HCT116 (cell line): ENCODE results near the gene ANKRD39. TPM values are rescaled to one million over a fixed set of nuclear protein-coding genes. Genes with fewer than 3 reads are reported as not detected.

Source experiments
- ATAC-seq: fragments of 200-7000 bp; cut with Tn5 transposase; 2 replicates; pipeline ENCODE4 v1.9.1; 2020; ENCODE audit warnings: mild to moderate bottlenecking, moderate library complexity
- BruUV-seq: library from RNA; stranded (reverse); fragments of 400-500 nt; replicated peaks from 2 replicates; lab custom pipeline; 2021; lab: Mats Ljungman, UMichigan
- CTCF ChIA-PET: fragments of 300-600 bp; sonication (Branson Sonifier 250); formaldehyde crosslinking; loops from one replicate; lab custom pipeline; 2021; ENCODE audit warnings: antibody characterized with exemption; lab: Charles Lee
- POLR2A ChIA-PET: fragments of 300-600, 350-600 bp; sonication (Branson Sonifier 250); formaldehyde crosslinking; loops from one replicate; lab custom pipeline; 2021; ENCODE audit warnings: antibody characterized with exemption; lab: Charles Lee
- RAD21 ChIA-PET, 2 experiments: fragments of 300-600 bp; sonication (Branson Sonifier 250); formaldehyde crosslinking; loops; one replicate each; lab custom pipeline; 2023; ENCODE audit warnings: low total read pairs in 2 of 2; ENCODE audit not compliant: uncharacterized antibody in 2 of 2, unreplicated experiment in 2 of 2, low non-redundant PET in 1 of 2; lab: Charles Lee
- DNase-seq: peaks from one replicate; pipeline ENCODE4 v3.0.0-alpha.2; 2010; ENCODE audit warnings: low read depth, low spot score
- H2AFZ ChIP-seq: fragments of 200-600 bp; shearing (Covaris generic), sonication (generic); 2 replicates; pipeline ENCODE4 v1.6.1; 2017; ENCODE audit warnings: low read depth, mixed run types, mixed read lengths, antibody characterized with exemption, low read length; ENCODE audit not compliant: poor library complexity, severe bottlenecking
- H3K27ac ChIP-seq: 2 replicates; pipeline ENCODE4 v1.5.1; 2012; ENCODE audit warnings: low read depth, low read length
- H3K27me3 ChIP-seq: fragments of 200-600 bp; sonication (generic); 2 replicates; pipeline ENCODE4 v1.6.1; 2016; ENCODE audit warnings: mixed run types, low read length, mixed read lengths; ENCODE audit not compliant: insufficient read depth
- H3K36me3 ChIP-seq, 2 experiments: fragments of 200-500 bp in 1 of 2; fragments of 200-600 bp in 1 of 2; sonication (Bioruptor generic) in 1 of 2; sonication (generic) in 1 of 2; 2 replicates each; pipeline versions ENCODE4 v1.5.1 to v1.6.1; 2014 to 2016; ENCODE audit warnings: low read length in 2 of 2, inconsistent platforms in 1 of 2, mixed read lengths in 1 of 2, mixed run types in 1 of 2; ENCODE audit not compliant: insufficient read depth in 2 of 2, control insufficient read depth in 1 of 2
- H3K4me1 ChIP-seq, 2 experiments: fragments of 200-600 bp in 1 of 2; sonication (generic) in 1 of 2; 2 replicates each; pipeline versions ENCODE4 v1.5.1 to v1.6.1; 2012 to 2017; ENCODE audit warnings: low read length in 2 of 2, inconsistent platforms in 1 of 2, mild to moderate bottlenecking in 1 of 2, mixed read lengths in 1 of 2, mixed run types in 1 of 2, moderate library complexity in 1 of 2; ENCODE audit not compliant: insufficient read depth in 2 of 2, control insufficient read depth in 1 of 2
- H3K4me2 ChIP-seq: fragments of 200-600 bp; sonication (generic); 2 replicates; pipeline ENCODE4 v1.6.1; 2017; ENCODE audit warnings: mixed run types, low read length, mixed read lengths
- H3K4me3 ChIP-seq, 2 experiments: fragments of 200-600 bp in 1 of 2; sonication (generic) in 1 of 2; replicated peaks in 1 of 2; 2 replicates each; pipeline ENCODE4 v1.5.1; 2011 to 2016; ENCODE audit warnings: low read length in 2 of 2, control low read depth in 1 of 2, low read depth in 1 of 2, mild to moderate bottlenecking in 1 of 2, mixed read lengths in 1 of 2, mixed run types in 1 of 2
- H3K79me2 ChIP-seq: fragments of 200-600 bp; sonication (generic); 2 replicates; pipeline ENCODE4 v1.6.1; 2017; ENCODE audit warnings: mild to moderate bottlenecking, mixed run types, low read length, moderate library complexity, mixed read lengths; ENCODE audit not compliant: insufficient read depth
- H3K9ac ChIP-seq: fragments of 200-600 bp; sonication (generic); 2 replicates; pipeline ENCODE4 v1.6.1; 2016; ENCODE audit warnings: low read length, mixed read lengths
- H3K9me2 ChIP-seq: fragments of 200-600 bp; sonication (generic), shearing (Covaris generic); 2 replicates; pipeline ENCODE4 v1.6.1; 2017; ENCODE audit warnings: mixed run types, mild to moderate bottlenecking, moderate library complexity; ENCODE audit not compliant: insufficient read depth
- H3K9me3 ChIP-seq, 2 experiments: fragments of 200-500 bp in 1 of 2; fragments of 200-600 bp in 1 of 2; sonication (Bioruptor generic) in 1 of 2; sonication (generic) in 1 of 2; 2 replicates each; pipeline ENCODE4 v1.6.1; 2014 to 2017; ENCODE audit warnings: low read length in 2 of 2, mixed read lengths in 2 of 2, inconsistent platforms in 1 of 2, low read depth in 1 of 2, mild to moderate bottlenecking in 1 of 2, mixed run types in 1 of 2, moderate library complexity in 1 of 2; ENCODE audit not compliant: control insufficient read depth in 1 of 2, insufficient read depth in 1 of 2
- H4K20me1 ChIP-seq: fragments of 200-600 bp; sonication (generic), shearing (Covaris generic); 2 replicates; pipeline ENCODE4 v1.6.1; 2017; ENCODE audit warnings: mixed run types, mild to moderate bottlenecking, moderate library complexity; ENCODE audit not compliant: insufficient read depth
- ATF3 ChIP-seq: IDR thresholded peaks from 2 replicates; pipeline ENCODE4 v1.6.1; 2012
- CEBPB ChIP-seq: IDR thresholded peaks from 2 replicates; pipeline ENCODE4 v1.6.1; 2012; ENCODE audit warnings: low read depth
- CTCF ChIP-seq, 3 experiments: fragments of 200-600 bp in 1 of 3; sonication (generic) in 1 of 3; IDR thresholded peaks in 2 of 3; conservative IDR thresholded peaks in 1 of 3; 2 replicates each; pipeline ENCODE4 v1.5.1; 2012 to 2017; ENCODE audit warnings: low read depth in 2 of 3, low read length in 2 of 3, antibody characterized with exemption in 1 of 3, borderline replicate concordance in 1 of 3, control low read depth in 1 of 3, mild to moderate bottlenecking in 1 of 3, mixed read lengths in 1 of 3, mixed run types in 1 of 3, moderate library complexity in 1 of 3; ENCODE audit not compliant: insufficient read depth in 1 of 3
- EGR1 ChIP-seq: IDR thresholded peaks from 2 replicates; pipeline ENCODE4 v1.6.1; 2012; ENCODE audit warnings: low read depth
- ELF1 ChIP-seq: IDR thresholded peaks from 2 replicates; pipeline ENCODE4 v1.6.1; 2012; ENCODE audit warnings: low read depth, borderline replicate concordance
- EZH2 ChIP-seq: fragments of 200-600 bp; sonication (generic); IDR thresholded peaks from 2 replicates; pipeline ENCODE4 v1.6.1; 2017; ENCODE audit warnings: antibody characterized with exemption, mixed run types
- JUND ChIP-seq: IDR thresholded peaks from 2 replicates; pipeline ENCODE4 v1.6.1; 2012
- MAX ChIP-seq: IDR thresholded peaks from 2 replicates; pipeline ENCODE4 v1.6.1; 2012
- POLR2AphosphoS5 ChIP-seq: IDR thresholded peaks from 2 replicates; pipeline ENCODE4 v1.6.1; 2011; ENCODE audit warnings: mild to moderate bottlenecking, low read depth, low read length, moderate library complexity
- RAD21 ChIP-seq: IDR thresholded peaks from 2 replicates; pipeline ENCODE4 v1.6.1; 2012; ENCODE audit warnings: low read depth, mild to moderate bottlenecking
- REST ChIP-seq: IDR thresholded peaks from 2 replicates; pipeline ENCODE4 v1.6.1; 2012; ENCODE audit warnings: low read depth
- SP1 ChIP-seq: IDR thresholded peaks from 2 replicates; pipeline ENCODE4 v1.6.1; 2012; ENCODE audit warnings: low read depth
- SRF ChIP-seq: IDR thresholded peaks from 2 replicates; pipeline ENCODE4 v1.6.1; 2012; ENCODE audit warnings: low read depth
- TCF7L2 ChIP-seq: IDR thresholded peaks from 2 replicates; pipeline ENCODE4 v1.7.0; 2011; ENCODE audit warnings: borderline replicate concordance, inconsistent platforms; ENCODE audit not compliant: insufficient read depth, insufficient read length; ENCODE audit errors: extremely low read depth
- YY1 ChIP-seq: IDR thresholded peaks from 2 replicates; pipeline ENCODE4 v1.6.1; 2011; ENCODE audit warnings: low read length, low read depth, moderate library complexity, mild to moderate bottlenecking; ENCODE audit not compliant: insufficient replicate concordance; ENCODE audit errors: extremely low read depth
- ZBTB33 ChIP-seq: IDR thresholded peaks from 2 replicates; pipeline ENCODE4 v1.6.1; 2011; ENCODE audit warnings: mild to moderate bottlenecking, low read length, moderate library complexity; ENCODE audit not compliant: insufficient replicate concordance; ENCODE audit errors: extremely low read depth
- ZFX ChIP-seq: fragments of 450-650 bp; IDR thresholded peaks from 2 replicates; pipeline ENCODE4 v1.6.1; 2017
- intact Hi-C: fragments of 100-400 bp; cut with micrococcal nuclease; formaldehyde crosslinking; loops from 2 replicates; pipeline ENCODE4 v1.10.0; 2022
- total RNA-seq: library from RNA; stranded (reverse); gene quantifications from one replicate; pipeline ENCODE4 v1.2.1, GENCODE V29; 2021; ENCODE audit not compliant: unreplicated experiment

Gene ANKRD39
- total RNA-seq, 1 experiment from 2014 or later, result 24.2 TPM

GRCh38 chr2:96890252-96890651, 32.4 kb upstream of the ANKRD39 start:
- Histone ChIP-seq H3K79me2 (no peaks in the 10 kb centered on the region), H3K4me1 (peaks cover 1 to 4% of the 10 kb centered on the region in 2 experiments; a peak in 3 of 4 replicates), H3K9me3 (no peaks in the 10 kb centered on the region), H3K4me2 (no peak overlapping the region), H3K27me3 (no peaks in the 10 kb centered on the region), H3K36me3 (no peaks in the 10 kb centered on the region), H3K9me2 (no peaks in the 10 kb centered on the region), H4K20me1 (no peaks in the 10 kb centered on the region), H2AFZ (no peak overlapping the region), H3K9ac (no peak overlapping the region), H3K27ac (no peak overlapping the region), H3K4me3 (no peak overlapping the region)
- ChIA-PET RAD21 (no interaction called here), POLR2A (no interaction called here), CTCF (interaction anchor here (0.9 kb wide), 1 partner anchor 32 kb away, joined by 4 read pairs; the partner anchor contains the start of gene ANKRD39)
- intact Hi-C loops, result no loop called here
- ATAC-seq, result no peak
- no TSS peak for BruUV-seq
- DNase-seq, result no peak
- TF ChIP-seq YY1, result no peak
- no peak for TF ChIP-seq POLR2AphosphoS5
- no peak for TF ChIP-seq RAD21
- no peak for TF ChIP-seq EGR1
- no peak for TF ChIP-seq CTCF (IDR thresholded peaks at IDR 0.05 in 2 of 3, conservative IDR thresholded peaks at IDR 0.05 in 1 of 3; ENCODE audit: borderline replicate concordance in 1 of 3, insufficient read depth in 1 of 3, low read depth in 2 of 3, low read length in 2 of 3)
- TF ChIP-seq TCF7L2, result no peak
- no peak for TF ChIP-seq ATF3
- TF ChIP-seq MAX, result no peak
- TF ChIP-seq SP1, result no peak
- no peak for TF ChIP-seq CEBPB
- TF ChIP-seq SRF, result no peak
- TF ChIP-seq JUND, result no peak
- no peak for TF ChIP-seq ELF1
- TF ChIP-seq ZBTB33, result no peak
- TF ChIP-seq EZH2, result no peak
- TF ChIP-seq REST, result no peak
- TF ChIP-seq ZFX, result no peak
